Keratinocyte (primary cell): ENCODE measurements around the gene EXOC3.

Source experiments
- EZH2 ChIP-seq: IDR thresholded peaks from one replicate; pipeline ENCODE4 v1.6.1; 2012; ENCODE audit warnings: inconsistent platforms, mild to moderate bottlenecking, low read length, moderate library complexity
- TF ChIP-seq, protein P1 (sequence below), 3 experiments: IDR thresholded peaks in 1 of 3; conservative IDR thresholded peaks in 1 of 3; optimal IDR thresholded peaks in 1 of 3; 2 replicates in 2 of 3; 3 replicates in 1 of 3; pipeline versions ENCODE3 to v1.5.1; 2011; ENCODE audit warnings: low read length in 3 of 3, mild to moderate bottlenecking in 3 of 3, moderate library complexity in 2 of 3, control low read depth in 1 of 3, inconsistent platforms in 1 of 3; ENCODE audit not compliant: insufficient read depth in 2 of 3; ENCODE audit errors: extremely low read depth in 1 of 3

DNA sequence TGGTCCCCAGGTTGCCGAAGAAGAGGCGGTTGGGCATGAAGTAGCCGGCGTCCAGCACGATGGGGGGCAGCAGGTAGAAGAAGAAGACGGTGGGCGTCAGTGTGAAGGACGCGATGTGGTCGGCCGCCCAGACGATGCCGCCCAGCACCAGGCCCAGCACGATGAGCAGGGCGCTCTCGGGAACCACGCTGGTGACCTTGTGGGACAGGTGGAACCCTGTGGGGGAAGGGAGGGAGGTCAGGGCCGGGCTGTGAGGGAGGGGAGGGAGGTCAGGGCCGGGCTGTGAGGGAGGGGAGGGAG lies 48.8 kb downstream of the EXOC3 start:
- TF ChIP-seq, protein P1, sequence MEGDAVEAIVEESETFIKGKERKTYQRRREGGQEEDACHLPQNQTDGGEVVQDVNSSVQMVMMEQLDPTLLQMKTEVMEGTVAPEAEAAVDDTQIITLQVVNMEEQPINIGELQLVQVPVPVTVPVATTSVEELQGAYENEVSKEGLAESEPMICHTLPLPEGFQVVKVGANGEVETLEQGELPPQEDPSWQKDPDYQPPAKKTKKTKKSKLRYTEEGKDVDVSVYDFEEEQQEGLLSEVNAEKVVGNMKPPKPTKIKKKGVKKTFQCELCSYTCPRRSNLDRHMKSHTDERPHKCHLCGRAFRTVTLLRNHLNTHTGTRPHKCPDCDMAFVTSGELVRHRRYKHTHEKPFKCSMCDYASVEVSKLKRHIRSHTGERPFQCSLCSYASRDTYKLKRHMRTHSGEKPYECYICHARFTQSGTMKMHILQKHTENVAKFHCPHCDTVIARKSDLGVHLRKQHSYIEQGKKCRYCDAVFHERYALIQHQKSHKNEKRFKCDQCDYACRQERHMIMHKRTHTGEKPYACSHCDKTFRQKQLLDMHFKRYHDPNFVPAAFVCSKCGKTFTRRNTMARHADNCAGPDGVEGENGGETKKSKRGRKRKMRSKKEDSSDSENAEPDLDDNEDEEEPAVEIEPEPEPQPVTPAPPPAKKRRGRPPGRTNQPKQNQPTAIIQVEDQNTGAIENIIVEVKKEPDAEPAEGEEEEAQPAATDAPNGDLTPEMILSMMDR (optimal IDR thresholded peaks at IDR 0.05 in 1 of 3, IDR thresholded peaks at IDR 0.05 in 1 of 3, conservative IDR thresholded peaks at IDR 0.05 in 1 of 3; ENCODE audit: extremely low read depth in 1 of 3, insufficient read depth in 2 of 3, low read length in 3 of 3): no peak
- TF ChIP-seq EZH2: no peak
